Activated CD4-positive, alpha-beta T cell treated with anti-CD3 and anti-CD28 coated beads for 48 hours (primary cell): ENCODE measurements around the gene LMTK3.

ENCODE experiments used
- DNase-seq: peaks from one replicate; pipeline ENCODE4 v3.0.0-alpha.2; 2020

LMTK3 gene

DNA sequence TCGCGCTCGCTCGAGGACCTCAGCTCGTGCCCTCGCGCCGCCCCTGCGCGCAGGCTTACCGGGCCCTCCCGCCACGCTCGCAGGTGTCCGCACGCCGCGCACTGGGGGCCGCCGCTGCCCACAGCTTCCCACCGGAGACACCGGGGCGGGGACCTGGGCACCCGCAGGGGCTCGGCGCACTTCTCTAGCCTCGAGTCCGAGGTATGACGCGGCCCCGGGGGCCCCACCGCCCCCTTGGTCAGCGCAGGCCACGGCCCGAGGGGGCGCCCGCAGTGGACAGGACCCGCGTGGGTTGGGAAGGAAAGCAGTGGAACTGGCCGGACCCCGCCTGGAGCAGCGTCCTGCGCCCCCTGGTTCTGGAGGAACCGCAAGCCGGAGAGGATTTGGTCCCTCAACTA lies 67.9 kb downstream of the LMTK3 start:
- no peak for DNase-seq

DNA sequence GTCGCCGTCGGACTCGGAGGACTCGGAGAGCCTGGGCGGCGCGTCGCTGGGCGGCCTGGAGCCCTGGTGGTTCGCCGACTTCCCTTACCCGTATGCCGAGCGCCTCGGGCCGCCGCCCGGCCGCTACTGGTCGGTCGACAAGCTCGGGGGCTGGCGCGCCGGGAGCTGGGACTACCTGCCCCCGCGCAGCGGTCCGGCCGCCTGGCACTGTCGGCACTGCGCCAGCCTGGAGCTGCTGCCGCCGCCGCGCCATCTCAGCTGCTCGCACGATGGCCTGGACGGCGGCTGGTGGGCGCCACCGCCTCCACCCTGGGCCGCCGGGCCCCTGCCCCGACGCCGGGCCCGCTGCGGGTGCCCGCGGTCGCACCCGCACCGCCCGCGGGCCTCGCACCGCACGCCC lies 68.4 kb downstream of the LMTK3 start:
- DNase-seq, result no peak

DNA sequence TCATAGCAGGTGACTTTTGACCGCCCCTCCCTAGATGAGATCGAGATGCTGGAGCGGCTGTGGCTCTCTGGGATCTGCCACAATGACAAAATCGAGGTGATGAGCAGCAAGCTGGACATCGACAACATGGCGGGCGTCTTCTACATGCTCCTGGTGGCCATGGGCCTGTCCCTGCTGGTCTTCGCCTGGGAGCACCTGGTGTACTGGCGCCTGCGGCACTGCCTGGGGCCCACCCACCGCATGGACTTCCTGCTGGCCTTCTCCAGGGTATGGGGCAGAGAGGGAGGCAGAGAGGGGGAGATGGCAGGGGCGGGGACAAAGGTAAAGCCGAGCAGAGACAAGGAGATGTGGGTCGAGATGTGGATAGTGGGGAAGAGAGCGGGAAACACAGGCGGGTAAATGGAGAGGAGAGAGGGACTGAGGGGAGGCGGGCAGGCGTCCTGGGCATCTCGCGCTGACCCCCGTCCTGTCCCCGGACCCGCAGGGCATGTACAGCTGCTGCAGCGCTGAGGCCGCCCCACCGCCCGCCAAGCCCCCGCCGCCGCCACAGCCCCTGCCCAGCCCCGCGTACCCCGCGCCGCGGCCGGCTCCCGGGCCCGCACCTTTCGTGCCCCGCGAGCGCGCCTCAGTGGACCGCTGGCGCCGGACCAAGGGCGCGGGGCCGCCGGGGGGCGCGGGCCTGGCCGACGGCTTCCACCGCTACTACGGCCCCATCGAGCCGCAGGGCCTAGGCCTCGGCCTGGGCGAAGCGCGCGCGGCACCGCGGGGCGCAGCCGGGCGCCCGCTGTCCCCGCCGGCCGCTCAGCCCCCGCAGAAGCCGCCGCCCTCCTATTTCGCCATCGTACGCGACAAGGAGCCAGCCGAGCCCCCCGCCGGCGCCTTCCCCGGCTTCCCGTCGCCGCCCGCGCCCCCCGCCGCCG lies 69.3 kb downstream of the LMTK3 start:
- DNase-seq, result no peak

DNA sequence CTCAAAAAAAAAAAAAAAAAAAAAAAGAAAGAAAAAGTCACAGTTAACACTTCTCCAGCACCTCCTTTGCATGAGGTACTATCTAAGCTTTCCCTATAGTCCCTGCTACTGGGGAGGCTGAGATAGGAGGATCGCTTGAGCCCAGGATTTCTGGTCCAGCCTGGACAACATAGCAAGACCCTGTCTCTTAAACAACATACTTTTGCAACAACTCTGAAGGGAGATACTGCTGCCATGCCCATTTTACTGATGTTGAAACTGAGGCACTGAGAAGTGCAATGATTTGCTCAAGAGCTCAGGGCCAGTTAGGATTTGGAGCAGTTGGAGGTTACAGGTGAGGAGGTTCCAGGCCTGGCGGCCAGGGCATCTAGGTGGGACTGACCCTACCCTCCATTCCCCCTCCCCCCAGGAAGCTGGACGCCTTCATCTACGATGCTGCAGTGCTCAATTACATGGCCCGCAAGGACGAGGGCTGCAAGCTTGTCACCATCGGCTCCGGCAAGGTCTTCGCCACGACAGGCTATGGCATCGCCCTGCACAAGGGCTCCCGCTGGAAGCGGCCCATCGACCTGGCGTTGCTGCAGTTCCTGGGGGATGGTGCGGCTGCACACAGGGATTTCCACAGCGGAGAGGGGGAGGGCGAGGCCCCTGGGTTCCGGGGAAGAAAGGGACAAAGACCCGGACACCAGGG lies 70.1 kb downstream of the LMTK3 start:
- DNase-seq, result no peak

DNA sequence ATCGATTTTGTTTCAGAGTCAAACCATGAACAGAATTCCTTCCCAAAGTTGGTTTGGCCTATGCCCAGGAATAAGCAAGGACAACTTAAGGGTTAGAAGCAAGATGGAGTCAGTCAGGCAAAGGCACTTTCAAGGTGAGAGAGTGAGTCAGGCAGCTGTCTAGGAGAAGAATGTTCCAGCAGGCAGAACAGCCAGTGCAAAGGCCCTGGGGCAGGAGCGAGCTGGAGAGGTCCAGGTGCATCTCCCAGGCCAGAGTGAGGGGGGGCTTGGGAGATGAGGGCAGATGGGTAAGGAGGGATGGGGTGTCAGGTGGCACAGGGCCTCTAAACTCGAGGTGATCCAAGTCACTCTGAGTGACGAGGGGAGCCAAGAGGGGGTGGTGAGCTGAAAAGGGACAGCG lies 75.0 kb downstream of the LMTK3 start:
- no peak for DNase-seq
